Stomach (tissue), 4 donors: ENCODE results near the gene LRFN3.

Experiments used
- EP300 ChIP-seq: sonication (generic); formaldehyde crosslinking; IDR thresholded peaks from one replicate; pipeline ENCODE4 v1.6.1; 2017; ENCODE audit warnings: antibody characterized with exemption
- TF ChIP-seq, protein P1 (sequence below), 7 experiments: fragments of 450-650 bp in 4 of 7; fragments of 200-600 bp in 3 of 7; sonication (generic) in 3 of 7; IDR thresholded peaks; one replicate each; pipeline ENCODE4 v1.5.1; 2016 to 2019; ENCODE audit warnings: antibody characterized with exemption in 7 of 7, control low read depth in 2 of 7, mild to moderate bottlenecking in 1 of 7

DNA sequence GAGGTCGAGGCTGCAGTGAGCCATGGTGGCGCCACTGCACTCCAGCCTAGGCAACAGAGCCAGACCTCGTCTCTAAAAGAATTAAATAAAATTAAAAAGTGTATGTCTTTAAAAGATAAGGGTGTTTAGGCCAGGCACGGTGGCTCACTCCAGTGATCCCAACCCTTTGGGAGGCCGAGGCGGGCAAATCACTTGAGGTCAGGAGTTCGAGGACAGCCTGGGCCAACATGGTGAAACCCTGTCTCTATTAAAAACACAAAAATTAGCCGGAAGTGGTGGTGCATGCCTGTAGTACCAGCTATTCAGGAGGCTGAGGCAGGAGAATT lies 51.4 kb downstream of the LRFN3 start:
- TF ChIP-seq, protein P1, sequence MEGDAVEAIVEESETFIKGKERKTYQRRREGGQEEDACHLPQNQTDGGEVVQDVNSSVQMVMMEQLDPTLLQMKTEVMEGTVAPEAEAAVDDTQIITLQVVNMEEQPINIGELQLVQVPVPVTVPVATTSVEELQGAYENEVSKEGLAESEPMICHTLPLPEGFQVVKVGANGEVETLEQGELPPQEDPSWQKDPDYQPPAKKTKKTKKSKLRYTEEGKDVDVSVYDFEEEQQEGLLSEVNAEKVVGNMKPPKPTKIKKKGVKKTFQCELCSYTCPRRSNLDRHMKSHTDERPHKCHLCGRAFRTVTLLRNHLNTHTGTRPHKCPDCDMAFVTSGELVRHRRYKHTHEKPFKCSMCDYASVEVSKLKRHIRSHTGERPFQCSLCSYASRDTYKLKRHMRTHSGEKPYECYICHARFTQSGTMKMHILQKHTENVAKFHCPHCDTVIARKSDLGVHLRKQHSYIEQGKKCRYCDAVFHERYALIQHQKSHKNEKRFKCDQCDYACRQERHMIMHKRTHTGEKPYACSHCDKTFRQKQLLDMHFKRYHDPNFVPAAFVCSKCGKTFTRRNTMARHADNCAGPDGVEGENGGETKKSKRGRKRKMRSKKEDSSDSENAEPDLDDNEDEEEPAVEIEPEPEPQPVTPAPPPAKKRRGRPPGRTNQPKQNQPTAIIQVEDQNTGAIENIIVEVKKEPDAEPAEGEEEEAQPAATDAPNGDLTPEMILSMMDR (IDR thresholded peaks at IDR 0.05), result no peak
- TF ChIP-seq EP300, result no peak
